ENCODE data around the gene MERTK. TPM values are rescaled to one million over a fixed set of nuclear protein-coding genes. Genes with fewer than 3 reads are reported as not detected.

MERTK gene
- total and polyA plus RNA-seq, 2 of the 13 experiments (the other 11 are each of a cell fraction or from before 2014, with no cell fraction given), result 37.3 to 44.7 TPM

- TF ChIP-seq NONO (IDR thresholded peaks at IDR 0.05), result no peak
- TF ChIP-seq NONO (CRISPR knock-in tag; conservative IDR thresholded peaks at IDR 0.05), result peak; percentile 46; the same call in 1 of the 2 replicates
- TF ChIP-seq ZNF484 (CRISPR knock-in tag; IDR thresholded peaks at IDR 0.05; ENCODE audit: borderline replicate concordance, low read depth), result no peak
- TF ChIP-seq SMAD3 (CRISPR knock-in tag; IDR thresholded peaks at IDR 0.05), result 0 out of 2 replicates have a peak, but pooled peaks have one; percentile 60
- TF ChIP-seq RBM22 (optimal IDR thresholded peaks at IDR 0.05; ENCODE audit: low read length), result peak; percentile 86
- peak; percentile 76; the same call in 1 of the 2 replicates for TF ChIP-seq SP4 (CRISPR knock-in tag; IDR thresholded peaks at IDR 0.05)
- peak; percentile 76 for TF ChIP-seq KDM6A (CRISPR knock-in tag; IDR thresholded peaks at IDR 0.05; ENCODE audit: low read depth)
- peak; percentile 90 for TF ChIP-seq RXRB (CRISPR knock-in tag; IDR thresholded peaks at IDR 0.05; ENCODE audit: borderline replicate concordance)
- TF ChIP-seq ZBTB38 (CRISPR knock-in tag; IDR thresholded peaks at IDR 0.05), result peak; percentile 47
- TF ChIP-seq, protein P1, sequence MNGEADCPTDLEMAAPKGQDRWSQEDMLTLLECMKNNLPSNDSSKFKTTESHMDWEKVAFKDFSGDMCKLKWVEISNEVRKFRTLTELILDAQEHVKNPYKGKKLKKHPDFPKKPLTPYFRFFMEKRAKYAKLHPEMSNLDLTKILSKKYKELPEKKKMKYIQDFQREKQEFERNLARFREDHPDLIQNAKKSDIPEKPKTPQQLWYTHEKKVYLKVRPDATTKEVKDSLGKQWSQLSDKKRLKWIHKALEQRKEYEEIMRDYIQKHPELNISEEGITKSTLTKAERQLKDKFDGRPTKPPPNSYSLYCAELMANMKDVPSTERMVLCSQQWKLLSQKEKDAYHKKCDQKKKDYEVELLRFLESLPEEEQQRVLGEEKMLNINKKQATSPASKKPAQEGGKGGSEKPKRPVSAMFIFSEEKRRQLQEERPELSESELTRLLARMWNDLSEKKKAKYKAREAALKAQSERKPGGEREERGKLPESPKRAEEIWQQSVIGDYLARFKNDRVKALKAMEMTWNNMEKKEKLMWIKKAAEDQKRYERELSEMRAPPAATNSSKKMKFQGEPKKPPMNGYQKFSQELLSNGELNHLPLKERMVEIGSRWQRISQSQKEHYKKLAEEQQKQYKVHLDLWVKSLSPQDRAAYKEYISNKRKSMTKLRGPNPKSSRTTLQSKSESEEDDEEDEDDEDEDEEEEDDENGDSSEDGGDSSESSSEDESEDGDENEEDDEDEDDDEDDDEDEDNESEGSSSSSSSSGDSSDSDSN (CRISPR knock-in tag; IDR thresholded peaks at IDR 0.05), result peak; percentile 50
- TF ChIP-seq, protein P2, sequence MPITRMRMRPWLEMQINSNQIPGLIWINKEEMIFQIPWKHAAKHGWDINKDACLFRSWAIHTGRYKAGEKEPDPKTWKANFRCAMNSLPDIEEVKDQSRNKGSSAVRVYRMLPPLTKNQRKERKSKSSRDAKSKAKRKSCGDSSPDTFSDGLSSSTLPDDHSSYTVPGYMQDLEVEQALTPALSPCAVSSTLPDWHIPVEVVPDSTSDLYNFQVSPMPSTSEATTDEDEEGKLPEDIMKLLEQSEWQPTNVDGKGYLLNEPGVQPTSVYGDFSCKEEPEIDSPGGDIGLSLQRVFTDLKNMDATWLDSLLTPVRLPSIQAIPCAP (CRISPR knock-in tag; IDR thresholded peaks at IDR 0.05; ENCODE audit: low read depth), result no peak
- no peak for TF ChIP-seq REXO4 (CRISPR knock-in tag; IDR thresholded peaks at IDR 0.05; ENCODE audit: borderline replicate concordance)
- no peak for TF ChIP-seq HOXA7 (CRISPR knock-in tag; IDR thresholded peaks at IDR 0.05)
- peak; percentile 88 for TF ChIP-seq HDAC2 (CRISPR knock-in tag; IDR thresholded peaks at IDR 0.05)
- TF ChIP-seq ZNF605 (CRISPR knock-in tag; IDR thresholded peaks at IDR 0.05), result no peak; the same call in 1 of the 2 replicates
- TF ChIP-seq ZNF782 (CRISPR knock-in tag; IDR thresholded peaks at IDR 0.05; ENCODE audit: borderline replicate concordance), result no peak; the same call in 1 of the 2 replicates
- TF ChIP-seq ZNF670 (CRISPR knock-in tag; IDR thresholded peaks at IDR 0.05; ENCODE audit: borderline replicate concordance), result peak; percentile 24; the same call in 1 of the 2 replicates
- TF ChIP-seq, protein P3, sequence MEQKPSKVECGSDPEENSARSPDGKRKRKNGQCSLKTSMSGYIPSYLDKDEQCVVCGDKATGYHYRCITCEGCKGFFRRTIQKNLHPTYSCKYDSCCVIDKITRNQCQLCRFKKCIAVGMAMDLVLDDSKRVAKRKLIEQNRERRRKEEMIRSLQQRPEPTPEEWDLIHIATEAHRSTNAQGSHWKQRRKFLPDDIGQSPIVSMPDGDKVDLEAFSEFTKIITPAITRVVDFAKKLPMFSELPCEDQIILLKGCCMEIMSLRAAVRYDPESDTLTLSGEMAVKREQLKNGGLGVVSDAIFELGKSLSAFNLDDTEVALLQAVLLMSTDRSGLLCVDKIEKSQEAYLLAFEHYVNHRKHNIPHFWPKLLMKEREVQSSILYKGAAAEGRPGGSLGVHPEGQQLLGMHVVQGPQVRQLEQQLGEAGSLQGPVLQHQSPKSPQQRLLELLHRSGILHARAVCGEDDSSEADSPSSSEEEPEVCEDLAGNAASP (CRISPR knock-in tag; IDR thresholded peaks at IDR 0.05; ENCODE audit: borderline replicate concordance), result peak; percentile 65; the same call in 1 of the 2 replicates
- TF ChIP-seq ZNF512 (CRISPR knock-in tag; IDR thresholded peaks at IDR 0.05), result peak; percentile 76; the same call in 1 of the 2 replicates
These were observed 21.6 kb downstream of the MERTK start (continued) for GRCh38 chr2:111919794-111920608.
